Suppressor macrophage (primary cell): ENCODE measurements around the gene ARHGEF38.

Source experiments
- DNase-seq, 4 experiments: peaks; one replicate each; pipeline ENCODE4 v3.0.0-alpha.2; 2020 to 2022
- total RNA-seq, 17 experiments: gene quantifications; one replicate each; lab custom pipeline; 2026; ENCODE audit warnings: mixed read lengths in 6 of 17, inconsistent platforms in 3 of 17; lab: John Stamatoyannopoulos, UW

ARHGEF38 gene
- total RNA-seq = 0 to 2.9 (median 0) reads per million in 17 experiments

- DNase-seq = no peak
These were observed at the start of gene ARHGEF38 for GRCh38 chr4:105551965-105552746. ARHGEF38 (plus strand) TSS chr4:105552620; CDS start chr4:105552766, 146 bp downstream.

- no peak for DNase-seq
These were observed 48.9 kb upstream of the ARHGEF38 start for GRCh38 chr4:105503484-105503883.

- no peak for DNase-seq
These were observed 47.7 kb upstream of the ARHGEF38 start for GRCh38 chr4:105504744-105505143.

- DNase-seq = peak in 2 of 4 experiments; percentile 36 to 48
These were observed 43.1 kb upstream of the ARHGEF38 start for GRCh38 chr4:105509291-105509690.

- DNase-seq = no peak
These were observed 42.7 kb upstream of the ARHGEF38 start for GRCh38 chr4:105509714-105510113.

GRCh38 chr4:105510245-105510644, 42.2 kb upstream of the ARHGEF38 start:
- DNase-seq = no peak

GRCh38 chr4:105520819-105521790, 31.3 kb upstream of the ARHGEF38 start:
- peak; percentile 43 to 62 (median 49) for DNase-seq

GRCh38 chr4:105526656-105527055, 25.8 kb upstream of the ARHGEF38 start:
- DNase-seq = no peak

- DNase-seq = no peak
These were observed 25.3 kb upstream of the ARHGEF38 start for GRCh38 chr4:105527081-105527480.

- DNase-seq = no peak
These were observed 15.8 kb upstream of the ARHGEF38 start for GRCh38 chr4:105536601-105537000.

GRCh38 chr4:105541420-105541819, 11.0 kb upstream of the ARHGEF38 start:
- DNase-seq = no peak

- DNase-seq = no peak
These were observed 10.4 kb upstream of the ARHGEF38 start for GRCh38 chr4:105542039-105542438.

- no peak for DNase-seq
These were observed 9.1 kb upstream of the ARHGEF38 start for GRCh38 chr4:105543346-105543745.

- DNase-seq = no peak
These were observed 8.5 kb upstream of the ARHGEF38 start for GRCh38 chr4:105543881-105544280.

- DNase-seq = no peak
These were observed 7.7 kb upstream of the ARHGEF38 start for GRCh38 chr4:105544520-105545286.

GRCh38 chr4:105546086-105546485, 6.3 kb upstream of the ARHGEF38 start:
- no peak for DNase-seq

- DNase-seq = no peak
These were observed 4.7 kb upstream of the ARHGEF38 start for GRCh38 chr4:105547769-105548168.

GRCh38 chr4:105548483-105548882, 3.9 kb upstream of the ARHGEF38 start:
- DNase-seq = no peak

GRCh38 chr4:105550641-105551040, 1.8 kb upstream of the ARHGEF38 start:
- DNase-seq = no peak

- DNase-seq = no peak
These were observed 3.0 kb downstream of the ARHGEF38 start for GRCh38 chr4:105555409-105555808.

- DNase-seq = no peak
These were observed 3.8 kb downstream of the ARHGEF38 start for GRCh38 chr4:105556206-105556605.

- peak in 1 of 4 experiments; percentile 4 for DNase-seq
These were observed 5.9 kb downstream of the ARHGEF38 start for GRCh38 chr4:105558277-105558676.
